Epidermal melanocyte (primary cell): ENCODE results near the gene DTNB.
"Not testable (repeated sequence)": the region's sequence is repeated elsewhere in the genome, so short reads cannot be mapped to it uniquely, and the experiment has no call there.

Experiments used
- DNase-seq: peaks from one replicate; pipeline ENCODE4 v3.0.0; 2011; ENCODE audit warnings: low spot score; ENCODE audit not compliant: insufficient read length

Gene DTNB

GRCh38 chr2:25673300-25674076 is at the start of gene DTNB:
Gene DTNB (minus strand): TSS chr2:25673577. CDS start chr2:25652660, 20,917 bp downstream.
- DNase-seq: peak; percentile 65

DNA sequence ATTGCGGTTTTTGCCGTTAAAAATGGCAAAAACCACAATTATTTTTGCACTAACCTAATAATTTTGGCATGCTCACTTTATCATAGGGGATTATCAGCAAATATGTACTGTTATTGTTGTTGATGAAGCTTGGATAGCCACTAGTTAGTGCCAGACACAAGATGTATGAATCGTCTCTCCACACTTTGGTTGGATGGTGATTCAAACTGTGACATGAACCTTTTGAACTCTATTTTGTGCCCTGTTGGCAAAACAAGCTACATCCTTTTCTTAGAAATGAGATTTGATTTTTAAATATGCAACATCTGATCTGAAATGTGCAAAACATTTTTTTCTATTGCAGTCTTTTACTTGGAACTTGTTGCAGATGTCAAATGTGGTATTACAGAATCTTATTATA is 48.8 kb upstream of the DTNB start:
- DNase-seq: no peak

DNA sequence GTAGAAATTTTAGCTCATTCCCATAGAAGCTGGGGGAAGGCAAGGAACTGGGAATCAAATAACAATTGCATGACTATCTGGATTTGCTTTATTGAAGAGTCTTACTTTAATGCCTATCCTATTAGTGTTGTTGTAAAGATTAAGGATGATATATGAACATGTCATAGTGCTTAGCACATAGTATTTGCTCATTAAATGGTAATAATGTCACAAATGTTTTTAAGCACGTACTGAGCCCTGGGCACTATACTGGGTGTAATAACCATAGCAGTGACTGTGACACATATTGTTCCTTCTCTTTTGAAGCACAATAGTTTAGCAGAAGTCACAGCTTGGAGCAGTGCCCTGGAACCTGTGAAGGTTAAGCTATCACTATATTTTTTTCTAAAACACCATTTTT is 47.2 kb upstream of the DTNB start:
- no peak for DNase-seq

- no peak for DNase-seq
Measured at GRCh38 chr2:25714740-25715139, 41.4 kb upstream of the DTNB start.

DNA sequence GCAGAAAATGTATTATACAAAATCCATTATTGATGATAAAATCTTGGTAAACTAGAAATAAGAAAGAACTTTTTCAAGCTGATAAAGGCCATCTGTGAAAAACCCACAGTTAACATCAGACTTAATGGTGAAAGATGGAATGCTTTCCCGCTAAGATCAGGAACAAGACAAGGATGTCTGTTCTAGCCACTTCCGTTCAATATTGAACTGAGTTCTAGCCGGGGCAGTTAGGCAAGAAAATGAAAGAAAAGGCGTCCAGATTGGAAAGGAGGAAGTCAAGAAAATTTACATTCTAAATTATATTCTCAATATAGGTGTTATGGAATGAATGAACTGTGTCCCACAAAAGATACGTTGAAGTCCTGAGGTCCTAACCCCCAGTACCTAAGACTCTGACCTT is 39.1 kb upstream of the DTNB start:
- no peak for DNase-seq

DNA sequence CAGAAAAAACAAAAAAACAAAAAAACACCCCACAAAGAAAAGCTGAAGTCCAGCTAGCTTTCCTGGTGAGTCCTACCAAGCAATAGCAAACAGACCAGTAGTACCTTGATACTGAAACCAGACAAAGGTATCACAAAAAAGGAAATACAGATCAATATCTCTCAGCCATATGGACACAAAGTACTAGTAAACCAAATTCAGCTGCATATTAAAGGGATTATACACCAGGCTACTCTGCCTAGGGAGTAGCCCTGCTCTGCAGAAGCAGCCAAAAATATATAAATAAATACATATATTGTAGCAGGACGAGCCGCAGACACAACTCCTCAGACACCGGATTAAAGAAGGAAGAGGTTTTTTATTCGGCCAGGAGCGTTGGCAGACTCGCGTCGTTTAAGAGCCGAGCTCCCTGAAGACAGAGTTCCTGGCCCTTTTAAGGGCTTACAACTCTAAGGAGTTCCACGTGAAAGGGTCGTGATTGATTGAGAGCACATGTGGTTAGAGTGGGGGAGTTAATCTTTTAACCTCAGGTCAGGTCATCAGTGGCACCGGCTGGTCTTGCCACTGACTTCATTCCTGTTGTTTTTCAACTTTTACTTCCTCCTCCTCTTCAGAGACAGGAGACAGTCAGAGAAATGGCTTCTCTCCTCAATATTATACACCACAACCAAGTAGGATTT is 38.4 kb upstream of the DTNB start:
- DNase-seq: no peak

- no peak for DNase-seq
Measured at GRCh38 chr2:25710750-25711149, 37.4 kb upstream of the DTNB start.

DNA sequence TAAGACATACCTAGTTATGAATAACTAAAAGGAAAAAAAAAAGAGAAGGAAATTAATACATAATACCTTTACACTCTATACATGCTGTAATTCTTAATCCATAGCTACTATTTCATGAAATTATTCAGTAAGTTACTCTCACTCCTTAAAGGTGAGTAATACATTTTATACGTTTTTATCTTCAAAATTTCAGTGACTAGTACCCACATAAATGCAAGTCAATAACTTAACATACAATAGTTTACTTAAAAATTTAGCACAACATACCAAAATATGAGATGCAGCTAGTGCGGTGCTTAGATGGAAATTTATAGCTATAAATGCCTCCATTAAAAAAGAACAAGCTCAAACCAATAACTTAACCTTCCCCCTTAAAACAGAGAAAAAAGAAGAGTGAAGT is 36.0 kb upstream of the DTNB start:
- DNase-seq: no peak

DNA sequence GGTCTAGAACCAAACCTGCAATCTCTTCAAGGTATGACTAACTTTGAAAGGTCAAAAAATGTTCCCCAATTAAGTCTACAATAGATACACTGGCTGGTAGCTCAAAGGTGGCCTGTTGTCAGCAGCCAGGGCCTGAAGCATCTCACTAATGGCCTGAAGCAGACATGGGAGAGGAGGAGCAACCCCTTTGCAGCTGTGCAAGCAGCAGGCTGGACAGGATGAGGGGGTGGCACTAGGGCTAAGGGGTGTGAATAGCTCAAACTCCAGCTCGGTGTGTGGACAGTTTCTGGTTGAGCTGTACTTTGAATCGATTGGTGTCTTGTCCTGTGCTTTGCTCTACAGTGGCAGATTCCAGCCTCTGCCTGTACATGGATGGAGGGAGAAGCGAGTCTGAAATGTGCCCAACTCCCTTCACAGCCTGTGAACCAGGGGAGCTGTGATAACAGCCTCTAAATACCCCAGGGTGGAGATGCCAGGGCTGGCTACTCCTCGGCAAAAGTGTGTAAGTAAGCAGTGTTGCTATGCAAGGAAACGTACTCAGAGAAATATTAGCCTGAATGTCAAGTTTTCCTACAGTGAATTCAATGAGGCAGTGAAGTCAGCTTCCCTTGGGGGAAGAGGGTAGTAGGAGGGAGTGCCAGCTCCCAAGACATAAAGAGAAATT is 34.7 kb upstream of the DTNB start:
- DNase-seq: no peak

- not testable (repeated sequence) for DNase-seq
Measured at GRCh38 chr2:25705575-25705974, 32.2 kb upstream of the DTNB start.

DNA sequence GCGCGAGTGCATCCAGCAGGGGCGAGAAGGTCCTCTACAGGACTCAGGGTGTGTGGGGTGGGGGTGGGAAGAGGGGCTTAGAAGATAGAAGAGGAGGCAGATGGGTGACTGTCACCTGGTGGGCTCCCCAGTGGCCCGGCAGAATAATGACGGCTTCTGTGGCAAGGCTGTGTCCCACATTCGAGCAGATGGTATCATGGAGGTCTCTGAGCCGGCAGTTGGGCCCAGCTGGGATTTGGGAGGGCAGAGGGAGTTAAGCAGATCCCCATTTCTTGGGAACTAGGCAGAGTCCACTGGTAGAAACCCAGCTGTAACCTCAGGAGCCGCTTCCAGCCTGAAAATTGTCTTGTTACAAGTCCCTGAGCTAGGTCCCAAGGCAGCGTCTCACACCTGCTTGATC is 28.4 kb upstream of the DTNB start:
- DNase-seq: no peak

GRCh38 chr2:25700221-25700660 is 26.9 kb upstream of the DTNB start:
- no peak for DNase-seq

- DNase-seq: no peak
Measured at GRCh38 chr2:25699216-25699615, 25.8 kb upstream of the DTNB start.

DNA sequence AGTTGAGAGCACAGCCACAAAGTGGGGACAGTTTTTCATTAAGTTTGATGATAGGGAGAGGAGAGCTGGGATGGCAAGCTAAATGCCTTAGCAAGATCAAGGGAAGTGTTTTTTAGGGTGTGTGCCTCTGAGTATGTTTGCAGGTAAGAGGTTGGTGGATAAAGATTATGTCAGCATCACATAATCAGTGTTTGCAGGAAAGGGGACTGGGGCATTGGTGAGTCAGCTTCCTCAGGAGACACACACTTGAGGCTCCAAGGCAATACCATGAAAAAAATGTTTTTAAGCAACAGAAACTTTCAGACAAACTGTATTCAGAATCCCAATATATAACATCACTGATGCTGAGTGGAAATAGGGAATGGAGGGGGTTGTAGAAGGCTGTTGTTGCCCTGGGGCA is 25.4 kb upstream of the DTNB start:
- DNase-seq: no peak

- DNase-seq: no peak
Measured at GRCh38 chr2:25697559-25698341, 24.4 kb upstream of the DTNB start.

- no peak for DNase-seq
Measured at GRCh38 chr2:25692737-25693445, 19.5 kb upstream of the DTNB start.

DNA sequence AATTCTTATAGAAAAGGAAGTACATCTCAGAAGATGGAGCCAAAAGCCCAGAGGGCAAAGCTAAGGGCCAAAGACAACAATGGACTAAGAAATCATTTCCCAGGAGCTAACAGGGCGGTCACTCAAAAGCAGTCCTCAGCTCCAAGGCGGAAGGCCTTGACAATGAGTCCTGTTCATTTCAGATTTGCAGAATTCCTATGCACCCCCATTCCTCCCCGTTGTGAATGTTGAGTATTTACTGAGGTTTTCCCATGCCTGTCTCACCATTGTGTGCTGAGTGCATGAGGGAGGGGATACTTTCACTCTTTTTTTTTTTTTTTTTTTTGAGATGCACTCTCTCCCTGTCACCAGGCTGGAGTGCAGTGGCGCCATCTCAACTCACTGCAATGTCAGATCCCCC is 18.8 kb upstream of the DTNB start:
- peak; percentile 40 for DNase-seq

DNA sequence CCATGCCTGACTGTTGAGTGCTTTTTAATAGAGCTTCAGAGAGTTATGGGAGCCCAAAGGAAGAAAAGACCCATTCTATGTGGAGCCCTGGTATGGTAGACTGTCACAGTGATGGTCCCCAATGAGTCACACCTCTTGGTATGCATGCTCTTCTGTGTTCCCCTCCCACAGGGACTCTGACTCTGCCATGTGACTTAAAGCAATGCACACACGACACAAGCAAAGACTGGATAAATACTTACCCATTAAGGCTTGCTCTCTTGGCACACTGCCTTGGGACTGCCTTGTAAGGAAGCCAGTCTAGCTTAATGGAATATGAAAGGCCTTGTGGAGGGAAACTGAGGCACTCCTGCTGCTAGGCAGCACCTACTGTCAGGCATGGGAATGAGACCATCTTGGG is 16.7 kb upstream of the DTNB start:
- no peak for DNase-seq

DNA sequence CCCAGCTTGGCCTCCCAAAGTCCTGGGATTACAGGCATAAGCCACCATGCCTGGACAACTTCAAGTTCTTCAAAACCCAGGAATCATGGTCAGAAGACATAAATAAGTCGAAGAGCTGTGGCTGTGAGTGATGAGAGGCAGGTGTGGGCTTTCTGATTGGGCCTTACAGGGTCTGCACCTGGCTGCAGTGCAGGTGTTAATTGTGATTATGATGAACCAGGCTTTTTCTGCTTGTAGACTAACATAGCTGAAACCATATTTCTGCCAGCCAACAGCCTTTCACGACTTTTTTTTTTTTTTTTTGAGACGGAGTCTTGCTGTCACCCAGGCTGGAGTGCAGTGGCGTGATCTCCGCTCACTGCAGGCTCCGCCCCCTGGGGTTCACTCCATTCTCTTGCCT is 14.9 kb upstream of the DTNB start:
- DNase-seq: no peak

- no peak for DNase-seq
Measured at GRCh38 chr2:25685741-25686140, 12.4 kb upstream of the DTNB start.
